IPS DF 6.9 (cell line): ENCODE measurements around the gene RSPH9.
"Not testable (repeated sequence)": the region's sequence is repeated elsewhere in the genome, so short reads cannot be mapped to it uniquely, and the experiment has no call there.

ENCODE experiments used
- DNase-seq: peaks from one replicate; pipeline ENCODE4 v3.0.0-alpha.2; 2013; ENCODE audit warnings: low read depth, low spot score
- H3K27ac ChIP-seq: one replicate; pipeline ENCODE4 v1.5.1; 2013; ENCODE audit warnings: low read length, control low read depth
- H3K27me3 ChIP-seq: 2 replicates; pipeline ENCODE4 v1.6.1; 2013; ENCODE audit warnings: mild to moderate bottlenecking, low read length; ENCODE audit not compliant: control insufficient read depth, insufficient read depth
- H3K36me3 ChIP-seq: 2 replicates; pipeline ENCODE4 v1.6.1; 2013; ENCODE audit warnings: low read length; ENCODE audit not compliant: control insufficient read depth, insufficient read depth
- H3K4me1 ChIP-seq: 2 replicates; pipeline ENCODE4 v1.6.1; 2013; ENCODE audit warnings: low read length; ENCODE audit not compliant: control insufficient read depth, insufficient read depth
- H3K4me3 ChIP-seq: 2 replicates; pipeline ENCODE4 v1.5.1; 2013; ENCODE audit warnings: mild to moderate bottlenecking, low read length
- H3K9me3 ChIP-seq: 2 replicates; pipeline ENCODE4 v1.6.1; 2013; ENCODE audit warnings: low read length, inconsistent platforms; ENCODE audit not compliant: control insufficient read depth, insufficient read depth
- WGBS: extraction: QIAGEN DNeasy Blood & Tissue Kit; methylation state at CpG from one replicate; pipeline ENCODE4 v1.1.7; 2013; ENCODE audit warnings: mixed read lengths, missing lambda C conversion rate; ENCODE audit not compliant: insufficient read length, insufficient coverage; 5-methylcytosine and 5-hydroxymethylcytosine counted together

RSPH9 gene

GRCh38 chr6:43689421-43689820, 44.6 kb downstream of the RSPH9 start:
- Histone ChIP-seq H3K9me3 (no peaks in the 10 kb centered on the region), H3K27me3 (no peaks in the 10 kb centered on the region), H3K27ac (no peak overlapping the region), H3K4me3 (no peak overlapping the region), H3K36me3 (no peaks in the 10 kb centered on the region), H3K4me1 (0 out of 2 replicates have a peak, but pooled peaks cover 1% of the 10 kb centered on the region)
- no CpG with 5 or more reads among the region's 2 CpGs for WGBS
- no peak for DNase-seq

- WGBS, result no CpG with 5 or more reads among the region's 9 CpGs
- Histone ChIP-seq H3K27ac (no peak overlapping the region), H3K27me3 (no peaks in the 10 kb centered on the region), H3K4me1 (peaks cover 9% of the 10 kb centered on the region), H3K36me3 (no peaks in the 10 kb centered on the region), H3K9me3 (no peaks in the 10 kb centered on the region), H3K4me3 (no peak overlapping the region)
- DNase-seq, result no peak
Observed at GRCh38 chr6:43695215-43695966, 50.6 kb downstream of the RSPH9 start.

- H3K9me3 ChIP-seq, result no peaks in the 10 kb centered on the region
- no CpG with 5 or more reads among the region's 4 CpGs for WGBS
- peaks cover 9% of the 10 kb centered on the region for H3K4me1 ChIP-seq
- no peaks in the 10 kb centered on the region for H3K27me3 ChIP-seq
- DNase-seq, result no peak
- no peak overlapping the region for H3K27ac ChIP-seq
- no peak overlapping the region for H3K4me3 ChIP-seq
- H3K36me3 ChIP-seq, result no peaks in the 10 kb centered on the region
Observed at GRCh38 chr6:43695967-43696291, 51.1 kb downstream of the RSPH9 start.

GRCh38 chr6:43697421-43697820, 52.6 kb downstream of the RSPH9 start:
- H3K4me3 ChIP-seq, result no peak overlapping the region
- WGBS, result no CpG with 5 or more reads among the region's 3 CpGs
- no peaks in the 10 kb centered on the region for H3K27me3 ChIP-seq
- no peak overlapping the region for H3K27ac ChIP-seq
- H3K36me3 ChIP-seq, result no peaks in the 10 kb centered on the region
- H3K4me1 ChIP-seq, result peaks cover 11% of the 10 kb centered on the region
- no peaks in the 10 kb centered on the region for H3K9me3 ChIP-seq
- no peak for DNase-seq

GRCh38 chr6:43698584-43699349, 53.9 kb downstream of the RSPH9 start:
- Histone ChIP-seq H3K4me1 (peaks cover 13% of the 10 kb centered on the region), H3K9me3 (no peaks in the 10 kb centered on the region), H3K27me3 (no peaks in the 10 kb centered on the region), H3K4me3 (no peak overlapping the region), H3K36me3 (no peaks in the 10 kb centered on the region), H3K27ac (no peak overlapping the region)
- WGBS, result no CpG with 5 or more reads among the region's 8 CpGs
- DNase-seq, result no peak

GRCh38 chr6:43699564-43700186, 54.8 kb downstream of the RSPH9 start:
- no CpG with 5 or more reads among the region's 7 CpGs for WGBS
- H3K4me1 ChIP-seq, result peaks cover 13% of the 10 kb centered on the region
- no peaks in the 10 kb centered on the region for H3K9me3 ChIP-seq
- H3K27ac ChIP-seq, result no peak overlapping the region
- no peak for DNase-seq
- no peaks in the 10 kb centered on the region for H3K27me3 ChIP-seq
- H3K4me3 ChIP-seq, result no peak overlapping the region
- H3K36me3 ChIP-seq, result no peaks in the 10 kb centered on the region

- no CpG with 5 or more reads among the region's 10 CpGs for WGBS
- DNase-seq, H3K4me3 ChIP-seq, H3K36me3 ChIP-seq, H3K9me3 ChIP-seq, H3K4me1 ChIP-seq, H3K27ac ChIP-seq, H3K27me3 ChIP-seq: not testable (repeated sequence)
Observed at GRCh38 chr6:43700939-43701560, 56.2 kb downstream of the RSPH9 start.

- Histone ChIP-seq H3K9me3 (no peaks in the 10 kb centered on the region), H3K4me3 (no peak overlapping the region), H3K27me3 (no peaks in the 10 kb centered on the region), H3K36me3 (no peaks in the 10 kb centered on the region), H3K4me1 (peaks cover 7% of the 10 kb centered on the region; the same call in 1 of the 2 replicates), H3K27ac (no peak overlapping the region)
- no peak for DNase-seq
- WGBS, result no CpG with 5 or more reads among the region's 2 CpGs
Observed at GRCh38 chr6:43702171-43702533, 57.3 kb downstream of the RSPH9 start.

- H3K27me3 ChIP-seq, result no peaks in the 10 kb centered on the region
- no CpG with 5 or more reads among the region's 15 CpGs for WGBS
- no peaks in the 10 kb centered on the region for H3K9me3 ChIP-seq
- DNase-seq, result peak; percentile 91
- H3K4me1 ChIP-seq, result peaks cover 10% of the 10 kb centered on the region
- H3K36me3 ChIP-seq, result no peaks in the 10 kb centered on the region
- no peak overlapping the region for H3K27ac ChIP-seq
- H3K4me3 ChIP-seq, result no peak overlapping the region
Observed at GRCh38 chr6:43702534-43703440, 58.0 kb downstream of the RSPH9 start.
